ENCODE measurements around the gene NPFF. TPM values are rescaled to one million over a fixed set of nuclear protein-coding genes. Genes with fewer than 3 reads are reported as not detected.
"Not testable (repeated sequence)": the region's sequence is repeated elsewhere in the genome, so short reads cannot be mapped to it uniquely, and the experiment has no call there.

The NPFF gene, protein sequence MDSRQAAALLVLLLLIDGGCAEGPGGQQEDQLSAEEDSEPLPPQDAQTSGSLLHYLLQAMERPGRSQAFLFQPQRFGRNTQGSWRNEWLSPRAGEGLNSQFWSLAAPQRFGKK
- not detected for total RNA-seq
- under 1 TPM in 1 of 2 donors, not detected in 1; 0.99 TPM for polyA plus RNA-seq

DNA sequence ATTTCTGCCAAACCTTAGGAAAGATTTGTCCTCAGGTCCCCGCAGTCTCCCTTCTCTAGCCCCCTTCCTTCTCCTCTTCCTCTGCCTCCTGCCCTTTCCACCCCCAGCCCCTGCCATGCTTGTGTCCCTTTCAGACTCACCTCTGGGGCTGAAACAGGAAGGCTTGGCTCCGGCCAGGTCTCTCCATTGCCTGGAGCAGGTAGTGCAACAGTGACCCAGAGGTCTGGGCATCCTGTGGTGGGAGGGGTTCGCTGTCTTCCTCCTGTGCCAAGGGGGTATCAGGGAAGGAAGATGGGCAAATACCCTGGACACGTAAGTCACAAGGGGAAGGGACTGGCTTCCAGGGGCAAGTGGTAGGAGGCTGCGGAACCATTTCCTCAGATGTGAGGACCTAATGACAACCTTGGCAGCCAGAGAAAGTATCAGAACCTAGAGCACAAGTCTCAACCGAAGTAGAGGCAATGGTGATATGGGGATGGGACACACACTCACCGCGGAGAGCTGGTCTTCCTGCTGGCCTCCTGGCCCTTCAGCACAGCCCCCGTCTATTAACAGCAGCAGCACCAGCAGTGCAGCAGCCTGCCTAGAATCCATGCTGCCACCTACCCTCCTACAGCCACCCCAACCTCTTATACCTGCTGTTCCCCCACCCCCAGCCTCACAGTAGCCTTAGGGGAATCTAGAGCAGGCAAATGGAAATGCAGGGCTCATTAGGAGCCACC is at the start of gene NPFF:
Gene NPFF, minus strand, starts transcription at position 604 of the 722 bp plus-strand sequence. Its CDS starts 10 bp downstream, at position 594.
- WGBS, 2 donors = 87 to 89% methylated on average over 9 of the region's 9 CpGs
- no peak for FAIRE-seq
- no peaks in the 10 kb centered on the region for H3K9me3 ChIP-seq
- no peak within 1 kb of the TSS for H3K27ac ChIP-seq
- intact Hi-C loops (cut with DNase I) = loop anchor here in 1 of 3 donors (5.0 kb wide), 1 partner anchor 160 kb away; no protein-coding TSS in a partner anchor
- no peak within 1 kb of the TSS for H3K4me3 ChIP-seq
- DNase-seq = no peak
- TF ChIP-seq CTCF (IDR thresholded peaks at IDR 0.05) = no peak
- peaks cover 0 to 12% (median 0%) of the 10 kb centered on the region in 3 donors for H3K36me3 ChIP-seq
- H3K27me3 ChIP-seq = no peaks in the 10 kb centered on the region
- H3K4me1 ChIP-seq = peaks cover 0 to 8% (median 0%) of the 10 kb centered on the region in 3 donors
- no peak for ATAC-seq

GRCh38 chr12:53552361-53553327 is 45.4 kb upstream of the NPFF start:
- no peaks in the 10 kb centered on the region for H3K27me3 ChIP-seq
- ATAC-seq = no peak
- no peaks in the 10 kb centered on the region for H3K9me3 ChIP-seq
- intact Hi-C loops (cut with DNase I) = loop anchor here in 1 of 3 donors (10.0 kb wide), 1 partner anchor 62 kb away; no protein-coding TSS in a partner anchor
- WGBS, 2 donors = 88 to 93% methylated on average over 13 to 14 of the region's 14 CpGs
- peaks cover 0 to 21% (median 11%) of the 10 kb centered on the region in 3 donors for H3K36me3 ChIP-seq
- FAIRE-seq = no peak
- no peaks in the 10 kb centered on the region for H3K4me1 ChIP-seq
- H3K4me3 ChIP-seq = no peak overlapping the region
- no peak for DNase-seq
- H3K27ac ChIP-seq = no peak overlapping the region
- no peak for TF ChIP-seq CTCF (IDR thresholded peaks at IDR 0.05)

DNA sequence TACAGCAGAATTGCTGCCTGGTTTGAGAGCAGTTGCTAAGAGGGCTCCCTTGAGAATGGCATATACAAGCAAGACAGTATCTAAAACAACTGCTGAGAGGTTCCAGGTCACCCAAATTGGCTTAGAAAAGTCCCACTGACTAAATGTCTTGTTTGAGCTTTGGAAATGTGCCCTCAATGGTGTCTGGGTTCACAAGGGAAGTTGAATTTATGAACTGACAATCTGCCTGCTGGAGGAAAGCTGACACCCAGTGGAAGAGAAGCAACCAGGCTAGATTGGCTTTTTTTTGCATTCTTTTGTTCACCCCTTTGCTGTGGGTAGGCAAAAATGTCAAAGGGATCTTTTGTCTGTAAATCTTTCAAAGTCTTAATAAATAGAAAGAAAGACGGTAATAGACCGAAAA is 44.6 kb upstream of the NPFF start:
- Histone ChIP-seq H3K9me3 (no peaks in the 10 kb centered on the region), H3K27me3 (no peaks in the 10 kb centered on the region), H3K27ac (no peak overlapping the region), H3K4me3 (no peak overlapping the region), H3K4me1 (no peaks in the 10 kb centered on the region), H3K36me3 (peaks cover 0 to 21% (median 11%) of the 10 kb centered on the region in 3 donors)
- no peak for DNase-seq
- 96 to 100% methylated on average over 2 of the region's 2 CpGs for WGBS, 2 donors
- no peak for TF ChIP-seq CTCF (IDR thresholded peaks at IDR 0.05)
- no peak for ATAC-seq
- FAIRE-seq = no peak
- intact Hi-C loops (cut with DNase I) = loop anchor here in 1 of 3 donors (10.0 kb wide), 1 partner anchor 63 kb away; no protein-coding TSS in a partner anchor

DNA sequence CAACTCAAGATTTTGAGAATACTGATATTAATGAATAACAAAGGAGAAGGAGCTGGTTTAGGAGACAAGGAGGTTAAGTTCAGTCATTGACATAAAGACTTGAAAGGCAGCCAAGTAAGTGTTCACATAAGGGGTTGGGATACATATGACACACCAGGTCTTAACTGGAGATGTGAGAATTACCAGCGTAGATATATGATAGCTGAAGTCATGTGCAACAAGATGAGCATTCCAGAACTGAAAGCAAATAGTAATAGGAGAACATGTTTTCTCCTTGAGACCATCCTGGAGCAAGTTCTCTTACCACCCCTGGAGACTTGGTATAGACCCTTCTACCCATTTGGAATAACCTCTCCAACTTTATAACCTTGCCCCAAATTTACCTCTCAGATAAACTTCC is 43.3 kb upstream of the NPFF start:
- TF ChIP-seq CTCF (IDR thresholded peaks at IDR 0.05) = no peak
- H3K27me3 ChIP-seq = no peaks in the 10 kb centered on the region
- WGBS, 2 donors = 93 to 97% methylated on average over 1 of the region's 1 CpG
- H3K9me3 ChIP-seq = no peaks in the 10 kb centered on the region
- DNase-seq = no peak
- H3K27ac ChIP-seq = no peak overlapping the region
- H3K4me3 ChIP-seq = no peak overlapping the region
- no peak for ATAC-seq
- intact Hi-C loops (cut with DNase I) = loop anchor here in 1 of 3 donors (10.0 kb wide), 1 partner anchor 64 kb away; no protein-coding TSS in a partner anchor
- FAIRE-seq = no peak
- H3K36me3 ChIP-seq = peaks cover 0 to 21% (median 11%) of the 10 kb centered on the region in 3 donors
- H3K4me1 ChIP-seq = no peaks in the 10 kb centered on the region

DNA sequence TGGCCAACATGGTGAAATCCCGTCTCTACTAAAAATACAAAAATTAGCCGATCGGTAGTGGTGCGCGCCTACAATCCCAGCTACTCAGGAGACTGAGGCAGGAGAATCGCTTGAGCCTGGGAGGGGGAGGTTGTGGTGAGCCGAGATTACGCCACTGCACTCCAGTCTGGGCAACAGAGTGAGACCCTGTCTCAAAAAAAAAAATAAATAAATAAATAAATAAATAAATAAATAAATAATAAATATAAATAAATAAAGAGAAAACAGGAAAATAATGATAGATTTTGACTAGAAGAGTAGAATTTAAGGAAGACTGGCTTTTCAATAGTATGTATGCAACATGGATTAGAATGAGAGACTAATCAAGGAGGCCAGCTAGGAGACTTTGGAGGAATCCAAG is 42.8 kb upstream of the NPFF start:
- H3K4me3 ChIP-seq, ATAC-seq, DNase-seq, H3K9me3 ChIP-seq, H3K27me3 ChIP-seq, H3K27ac ChIP-seq, H3K4me1 ChIP-seq, FAIRE-seq: not testable (repeated sequence)
- intact Hi-C loops (cut with DNase I) = loop anchor here in 1 of 3 donors (10.0 kb wide), 1 partner anchor 65 kb away; no protein-coding TSS in a partner anchor
- H3K36me3 ChIP-seq = peaks cover 0 to 21% (median 11%) of the 10 kb centered on the region in 3 donors
- WGBS, 2 donors = 98 to 99% methylated on average over 8 of the region's 8 CpGs

DNA sequence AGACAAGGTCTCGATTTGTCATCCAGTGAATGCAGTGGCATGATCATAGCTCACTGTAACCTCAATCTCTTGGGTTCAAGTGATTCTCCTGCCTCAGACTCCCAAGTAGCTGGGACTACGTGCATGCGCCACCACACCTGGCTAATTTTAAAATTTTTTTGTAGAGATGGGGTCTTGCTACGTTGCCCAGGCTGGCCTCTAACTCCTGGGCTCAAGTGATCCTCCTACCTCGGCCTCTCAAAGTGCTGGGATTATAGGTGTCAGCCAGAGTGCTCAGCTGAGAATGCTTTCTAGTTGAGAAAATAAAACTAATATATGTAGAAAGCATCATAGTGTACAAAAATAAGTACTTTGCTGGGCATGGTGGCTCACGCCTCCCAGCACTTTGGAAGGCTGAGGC is 41.1 kb upstream of the NPFF start:
- DNase-seq, H3K27me3 ChIP-seq, H3K27ac ChIP-seq, H3K4me1 ChIP-seq, FAIRE-seq, H3K9me3 ChIP-seq, H3K4me3 ChIP-seq, ATAC-seq: not testable (repeated sequence)
- peaks cover 0 to 21% (median 11%) of the 10 kb centered on the region in 3 donors for H3K36me3 ChIP-seq
- intact Hi-C loops (cut with DNase I) = loop anchor here in 1 of 3 donors (5.0 kb wide), 1 partner anchor 124 kb away; no protein-coding TSS in a partner anchor
- 96 to 98% methylated on average over 6 of the region's 6 CpGs for WGBS, 2 donors
